KMS-11 (cell line): Measurements from ENCODE around the gene TMEM214.

Experiments
- H2AFZ ChIP-seq: fragments of 200-600 bp; sonication (generic); 2 replicates; pipeline ENCODE4 v1.6.1; 2016; ENCODE audit warnings: antibody characterized with exemption, mixed run types, low read depth
- H3K27ac ChIP-seq: fragments of 200-600 bp; sonication (generic); 2 replicates; pipeline ENCODE4 v1.6.1; 2016; ENCODE audit warnings: mild to moderate bottlenecking, mixed run types
- H3K27me3 ChIP-seq: fragments of 200-600 bp; sonication (generic); 2 replicates; pipeline ENCODE4 v1.6.1; 2017; ENCODE audit warnings: mild to moderate bottlenecking, low read depth, mixed run types, moderate library complexity; ENCODE audit not compliant: insufficient read depth
- H3K36me3 ChIP-seq: fragments of 200-600 bp; sonication (generic); 2 replicates; pipeline ENCODE4 v1.6.1; 2017; ENCODE audit warnings: mild to moderate bottlenecking, mixed run types; ENCODE audit not compliant: insufficient read depth
- H3K4me1 ChIP-seq: fragments of 200-600 bp; sonication (generic); 2 replicates; pipeline ENCODE4 v1.6.1; 2016; ENCODE audit warnings: mild to moderate bottlenecking, low read depth, mixed run types; ENCODE audit not compliant: poor library complexity, severe bottlenecking
- H3K4me2 ChIP-seq: fragments of 200-600 bp; sonication (generic); 2 replicates; pipeline ENCODE4 v1.7.0; 2016; ENCODE audit warnings: mild to moderate bottlenecking, mixed run types
- H3K4me3 ChIP-seq: fragments of 200-600 bp; sonication (generic); IDR thresholded peaks from 2 replicates; pipeline ENCODE4 v1.6.1; 2017; ENCODE audit warnings: low read depth, low read length, mixed read lengths; ENCODE audit not compliant: insufficient read depth
- H3K79me2 ChIP-seq: fragments of 200-600 bp; sonication (generic); 2 replicates; pipeline ENCODE4 v1.6.1; 2016; ENCODE audit warnings: low read depth, mixed run types; ENCODE audit not compliant: insufficient read depth
- H3K9ac ChIP-seq: fragments of 200-600 bp; sonication (generic); 2 replicates; pipeline ENCODE4 v1.6.1; 2016; ENCODE audit warnings: mild to moderate bottlenecking, mixed run types
- H4K20me1 ChIP-seq: fragments of 200-600 bp; sonication (generic); 2 replicates; pipeline ENCODE4 v1.6.1; 2016; ENCODE audit warnings: mild to moderate bottlenecking, mixed run types; ENCODE audit not compliant: insufficient read depth
- TF ChIP-seq, protein P1 (sequence below): fragments of 200-600 bp; sonication (generic); conservative IDR thresholded peaks from 2 replicates; pipeline ENCODE4 v1.6.1; 2017; ENCODE audit warnings: low read depth, mild to moderate bottlenecking, antibody characterized with exemption, low read length, moderate library complexity, mixed read lengths

The TMEM214 gene

DNA sequence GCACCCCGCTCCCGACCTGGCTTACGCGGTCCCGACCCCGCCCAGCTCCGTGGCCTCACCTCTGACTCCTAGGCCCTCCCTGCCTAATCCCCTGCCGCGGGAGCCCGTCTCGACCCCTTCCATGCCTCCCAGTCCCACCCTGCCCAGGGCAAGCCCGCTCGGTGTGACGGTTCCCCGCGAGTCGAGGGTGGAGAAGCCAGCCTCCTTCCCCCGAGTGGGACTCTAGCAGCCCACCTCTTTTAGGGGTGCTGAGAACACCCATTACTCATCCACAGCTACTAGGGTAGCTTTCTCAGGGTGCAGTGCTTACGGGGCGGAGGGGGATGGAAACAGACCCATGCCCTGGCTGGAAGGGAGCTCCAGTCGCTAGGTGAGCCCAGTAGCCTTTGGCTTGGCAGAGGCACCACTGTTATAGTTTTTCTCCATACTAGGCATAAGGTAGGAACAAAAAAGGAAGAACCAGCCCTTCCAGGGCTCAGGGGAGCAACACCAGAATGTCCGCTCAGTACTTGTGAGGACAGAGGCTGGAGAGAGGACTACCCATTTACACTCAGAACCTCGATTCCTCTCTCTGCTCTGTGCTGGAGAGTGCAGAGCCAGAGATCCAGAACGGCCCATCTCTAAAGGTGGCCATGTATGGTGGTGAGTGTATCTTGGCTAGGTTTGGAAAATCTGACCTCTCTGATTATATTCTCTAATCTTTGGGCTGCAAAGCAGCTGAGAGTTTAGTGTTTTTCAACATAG is 19.3 kb downstream of the TMEM214 start:
- Histone ChIP-seq H3K36me3 (no peaks in the 10 kb centered on the region), H2AFZ (peak overlapping the region; percentile 80; the same call in 1 of the 2 replicates), H4K20me1 (no peaks in the 10 kb centered on the region), H3K27me3 (no peaks in the 10 kb centered on the region), H3K9ac (peak overlapping the region; percentile 33; the same call in 1 of the 2 replicates), H3K4me2 (peak overlapping the region; percentile 87), H3K4me3 (peak overlapping the region; percentile 91), H3K4me1 (peaks cover 6% of the 10 kb centered on the region), H3K79me2 (no peaks in the 10 kb centered on the region), H3K27ac (no peak overlapping the region)
- TF ChIP-seq, protein P1, sequence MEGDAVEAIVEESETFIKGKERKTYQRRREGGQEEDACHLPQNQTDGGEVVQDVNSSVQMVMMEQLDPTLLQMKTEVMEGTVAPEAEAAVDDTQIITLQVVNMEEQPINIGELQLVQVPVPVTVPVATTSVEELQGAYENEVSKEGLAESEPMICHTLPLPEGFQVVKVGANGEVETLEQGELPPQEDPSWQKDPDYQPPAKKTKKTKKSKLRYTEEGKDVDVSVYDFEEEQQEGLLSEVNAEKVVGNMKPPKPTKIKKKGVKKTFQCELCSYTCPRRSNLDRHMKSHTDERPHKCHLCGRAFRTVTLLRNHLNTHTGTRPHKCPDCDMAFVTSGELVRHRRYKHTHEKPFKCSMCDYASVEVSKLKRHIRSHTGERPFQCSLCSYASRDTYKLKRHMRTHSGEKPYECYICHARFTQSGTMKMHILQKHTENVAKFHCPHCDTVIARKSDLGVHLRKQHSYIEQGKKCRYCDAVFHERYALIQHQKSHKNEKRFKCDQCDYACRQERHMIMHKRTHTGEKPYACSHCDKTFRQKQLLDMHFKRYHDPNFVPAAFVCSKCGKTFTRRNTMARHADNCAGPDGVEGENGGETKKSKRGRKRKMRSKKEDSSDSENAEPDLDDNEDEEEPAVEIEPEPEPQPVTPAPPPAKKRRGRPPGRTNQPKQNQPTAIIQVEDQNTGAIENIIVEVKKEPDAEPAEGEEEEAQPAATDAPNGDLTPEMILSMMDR, result no peak

DNA sequence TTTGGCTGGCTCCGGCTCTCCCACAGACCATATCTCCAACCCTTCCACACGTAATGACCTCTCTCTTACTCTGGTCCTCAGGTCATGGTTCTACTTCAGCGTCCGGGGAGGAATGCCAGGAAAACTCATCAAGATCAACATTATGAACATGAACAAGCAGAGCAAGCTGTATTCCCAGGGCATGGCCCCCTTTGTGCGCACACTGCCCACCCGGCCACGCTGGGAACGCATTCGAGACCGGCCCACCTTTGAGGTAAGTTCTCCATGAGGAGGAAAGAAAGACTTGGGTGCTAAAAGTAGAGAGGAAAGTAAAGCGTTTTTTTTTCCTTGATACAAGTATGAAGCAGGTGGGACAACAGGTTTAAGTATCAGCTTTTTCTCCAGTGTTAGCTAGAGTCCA is 20.6 kb downstream of the TMEM214 start:
- H3K4me3 ChIP-seq, result no peak overlapping the region
- H3K27ac ChIP-seq, result no peak overlapping the region
- H2AFZ ChIP-seq, result no peak overlapping the region
- no peaks in the 10 kb centered on the region for H3K36me3 ChIP-seq
- H3K79me2 ChIP-seq, result no peaks in the 10 kb centered on the region
- no peaks in the 10 kb centered on the region for H3K27me3 ChIP-seq
- no peaks in the 10 kb centered on the region for H4K20me1 ChIP-seq
- peaks cover 6% of the 10 kb centered on the region for H3K4me1 ChIP-seq
- H3K4me2 ChIP-seq, result no peak overlapping the region
- TF ChIP-seq, protein P1, result no peak
- no peak overlapping the region for H3K9ac ChIP-seq

DNA sequence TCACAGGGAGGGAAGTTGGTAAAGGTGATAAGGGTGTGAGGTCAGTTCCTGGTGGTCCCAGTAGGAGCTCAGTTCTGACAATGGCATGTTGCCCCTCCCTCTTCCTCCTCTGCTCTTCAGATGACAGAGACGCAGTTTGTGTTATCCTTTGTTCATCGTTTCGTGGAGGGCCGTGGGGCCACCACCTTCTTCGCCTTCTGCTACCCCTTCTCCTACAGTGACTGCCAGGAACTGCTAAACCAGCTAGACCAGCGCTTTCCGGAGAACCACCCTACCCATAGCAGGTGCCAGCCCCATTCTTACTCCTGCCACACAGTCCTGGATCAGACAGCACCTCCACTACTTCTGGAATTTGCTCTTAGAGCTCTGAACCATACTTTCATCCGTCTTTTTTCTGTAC is 21.0 kb downstream of the TMEM214 start:
- Histone ChIP-seq H3K4me1 (peaks cover 6% of the 10 kb centered on the region), H3K79me2 (no peaks in the 10 kb centered on the region), H3K36me3 (no peaks in the 10 kb centered on the region), H3K4me2 (no peak overlapping the region), H3K27ac (no peak overlapping the region), H2AFZ (no peak overlapping the region), H3K27me3 (no peaks in the 10 kb centered on the region), H3K4me3 (no peak overlapping the region), H3K9ac (no peak overlapping the region), H4K20me1 (no peaks in the 10 kb centered on the region)
- TF ChIP-seq, protein P1, result no peak

DNA sequence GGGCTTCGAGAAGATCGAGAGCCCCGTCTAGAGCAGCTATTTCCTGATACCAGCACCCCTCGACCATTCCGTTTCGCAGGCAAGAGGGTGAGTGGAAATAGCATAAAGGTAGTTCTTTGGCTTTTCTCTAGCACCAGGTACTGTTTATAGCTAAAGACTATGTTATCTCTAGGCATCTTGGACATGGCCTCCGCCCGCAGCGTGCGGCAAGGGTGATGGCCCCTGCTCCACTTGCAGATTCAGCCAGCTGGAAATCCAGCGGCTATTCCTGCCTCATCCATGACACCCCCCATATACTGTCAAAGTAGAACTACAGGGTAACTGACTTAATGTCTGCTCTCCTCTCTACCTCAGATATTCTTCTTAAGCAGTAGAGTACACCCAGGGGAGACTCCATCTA is 22.0 kb downstream of the TMEM214 start:
- Histone ChIP-seq H3K9ac (no peak overlapping the region), H3K4me3 (no peak overlapping the region), H3K27me3 (no peaks in the 10 kb centered on the region), H3K79me2 (no peaks in the 10 kb centered on the region), H4K20me1 (no peaks in the 10 kb centered on the region), H2AFZ (no peak overlapping the region), H3K36me3 (no peaks in the 10 kb centered on the region), H3K27ac (no peak overlapping the region), H3K4me1 (peaks cover 6% of the 10 kb centered on the region), H3K4me2 (no peak overlapping the region)
- TF ChIP-seq, protein P1, result no peak
